SHP77 (cell line): ENCODE measurements around the gene VAMP2.

ENCODE experiments used
- DNase-seq, 2 experiments: peaks; one replicate each; lab custom pipeline; 2025; lab: John Stamatoyannopoulos, UW

The VAMP2 gene

DNA sequence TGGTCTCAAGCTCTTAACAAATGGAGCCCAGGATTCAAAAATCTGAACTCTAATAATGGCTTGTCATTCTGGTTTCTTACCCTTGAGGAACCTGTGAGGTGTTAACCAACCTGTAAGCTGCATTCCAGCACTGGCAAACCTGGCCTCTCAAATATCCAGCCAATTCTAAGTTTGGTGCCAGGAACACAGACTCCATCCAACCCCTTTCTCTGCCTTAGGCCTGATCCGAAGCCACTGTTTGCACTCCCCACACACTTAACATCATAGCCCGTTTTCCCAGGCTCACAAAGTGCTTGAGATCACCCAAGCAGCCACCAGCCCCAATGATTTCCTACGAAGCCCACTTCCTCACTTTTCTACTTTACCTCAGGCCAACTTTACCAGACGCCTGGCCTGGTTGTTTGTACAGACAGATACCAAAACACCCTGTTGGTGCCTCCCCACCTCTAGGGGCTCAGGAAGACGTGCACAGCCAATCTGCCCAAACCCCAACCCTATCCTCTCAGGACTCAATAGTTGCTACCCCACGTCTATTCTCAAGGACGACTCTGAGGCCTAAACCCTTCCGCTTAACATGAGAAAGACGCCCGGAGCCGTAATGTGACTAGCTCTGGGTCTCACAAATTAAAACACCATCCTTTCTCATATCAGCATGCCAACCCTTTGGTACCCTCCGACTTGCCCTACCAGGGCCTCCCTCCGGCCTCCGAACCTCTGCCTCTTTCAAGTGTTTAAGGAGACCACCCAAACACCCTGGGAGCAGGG, 7.3 kb downstream of the VAMP2 start:
- DNase-seq, result no peak

DNA sequence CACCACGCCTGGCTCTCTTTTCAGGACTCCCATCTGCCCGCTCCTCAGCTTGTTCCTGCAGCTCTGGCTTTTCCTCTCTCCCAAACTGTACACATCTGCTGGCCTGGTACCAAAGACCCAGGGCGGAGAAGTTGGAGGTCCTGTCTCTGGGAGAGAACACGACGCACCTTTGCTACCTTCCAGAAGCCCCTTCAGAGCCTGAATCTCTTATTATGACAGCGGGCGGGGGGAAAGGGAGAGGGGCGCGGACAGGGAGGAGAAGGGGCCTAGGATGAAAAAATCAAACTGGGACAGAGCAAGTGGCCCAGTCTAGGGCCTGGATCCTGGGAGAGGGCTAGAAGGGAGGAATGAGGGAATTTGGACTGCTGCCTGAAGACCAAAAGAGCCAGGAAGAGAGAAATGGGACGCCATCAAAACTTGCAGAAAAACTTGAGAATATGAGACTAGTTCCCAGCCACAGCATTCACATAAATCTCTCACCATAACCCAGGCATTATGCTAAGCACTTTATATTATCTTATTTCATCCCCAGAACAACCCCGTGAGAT, 8.1 kb downstream of the VAMP2 start:
- DNase-seq, result no peak

DNA sequence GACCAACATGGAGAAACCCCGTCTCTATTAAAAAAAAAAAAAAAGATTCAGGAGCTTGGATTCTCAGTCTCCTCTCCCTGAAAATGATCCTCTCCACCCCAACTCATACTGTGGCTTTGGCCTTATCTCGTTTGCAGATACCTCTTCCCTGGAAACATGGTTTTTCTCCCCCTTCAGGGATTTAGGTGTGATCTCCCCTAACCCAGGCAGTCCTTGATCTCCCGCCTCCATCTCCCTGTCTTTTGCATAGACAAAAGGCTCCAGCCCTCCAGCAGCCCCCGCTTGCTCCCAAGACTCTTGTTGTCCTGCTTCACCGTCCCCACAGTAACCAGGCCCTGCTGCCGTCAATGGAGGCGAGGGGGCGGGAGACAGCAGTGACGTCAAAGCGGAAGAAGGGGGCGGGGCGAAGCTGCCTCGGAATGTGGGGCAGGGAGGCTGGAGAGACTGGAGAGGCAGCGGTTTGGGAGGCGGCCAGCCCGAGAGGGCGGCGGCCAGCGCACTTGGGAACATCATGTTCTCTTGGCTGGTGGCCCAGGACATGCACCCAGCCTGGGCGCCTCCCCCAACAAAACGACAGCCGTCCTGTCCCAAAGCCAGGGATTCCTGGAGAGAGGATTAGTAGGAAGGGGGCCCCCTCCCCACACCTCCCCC, 8.7 kb downstream of the VAMP2 start:
- DNase-seq, result peak; percentile 93 to 94

DNA sequence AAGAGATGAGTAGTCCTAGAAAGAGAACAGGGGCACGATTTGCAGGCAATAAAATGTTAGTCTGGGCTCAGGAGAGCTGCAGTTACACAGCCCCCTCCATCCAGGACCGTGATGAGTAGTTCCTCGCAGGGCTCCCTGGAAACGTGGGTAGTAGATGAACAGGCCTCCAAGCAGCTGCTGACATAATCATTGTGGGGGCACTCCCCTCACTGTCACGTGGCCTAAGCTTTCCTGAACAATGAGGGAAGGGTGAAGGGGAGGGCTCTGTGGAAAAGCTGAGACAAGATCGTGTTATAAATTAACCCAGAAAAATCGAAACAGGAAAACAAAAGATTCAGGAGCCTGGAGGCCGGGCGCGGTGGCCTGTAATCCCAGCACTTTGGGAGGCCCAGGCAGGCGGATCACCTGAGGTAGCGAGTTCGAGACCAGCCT, 9.2 kb downstream of the VAMP2 start:
- peak in 1 of 2 experiments; percentile 38 for DNase-seq

DNA sequence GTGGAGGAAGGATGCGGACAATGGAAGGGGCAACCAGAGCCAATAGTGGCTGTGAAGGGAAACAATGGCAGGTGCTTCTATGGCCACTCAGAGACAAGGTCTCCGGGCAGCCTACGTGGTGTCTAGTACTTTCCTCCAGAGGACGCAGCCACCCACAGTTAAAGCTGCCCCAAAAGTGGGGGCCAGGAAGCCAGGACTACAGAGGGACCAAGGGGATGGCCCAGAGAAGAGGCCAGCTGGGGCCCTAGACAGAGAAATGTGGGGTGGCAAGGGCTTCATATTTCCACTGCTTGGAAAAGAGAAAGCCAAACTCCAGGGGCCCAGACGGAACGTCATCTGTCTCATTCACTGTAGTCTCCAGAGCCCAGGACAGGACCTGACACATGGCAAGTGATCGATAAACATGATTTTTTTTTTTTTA, 9.7 kb downstream of the VAMP2 start:
- DNase-seq, result no peak

DNA sequence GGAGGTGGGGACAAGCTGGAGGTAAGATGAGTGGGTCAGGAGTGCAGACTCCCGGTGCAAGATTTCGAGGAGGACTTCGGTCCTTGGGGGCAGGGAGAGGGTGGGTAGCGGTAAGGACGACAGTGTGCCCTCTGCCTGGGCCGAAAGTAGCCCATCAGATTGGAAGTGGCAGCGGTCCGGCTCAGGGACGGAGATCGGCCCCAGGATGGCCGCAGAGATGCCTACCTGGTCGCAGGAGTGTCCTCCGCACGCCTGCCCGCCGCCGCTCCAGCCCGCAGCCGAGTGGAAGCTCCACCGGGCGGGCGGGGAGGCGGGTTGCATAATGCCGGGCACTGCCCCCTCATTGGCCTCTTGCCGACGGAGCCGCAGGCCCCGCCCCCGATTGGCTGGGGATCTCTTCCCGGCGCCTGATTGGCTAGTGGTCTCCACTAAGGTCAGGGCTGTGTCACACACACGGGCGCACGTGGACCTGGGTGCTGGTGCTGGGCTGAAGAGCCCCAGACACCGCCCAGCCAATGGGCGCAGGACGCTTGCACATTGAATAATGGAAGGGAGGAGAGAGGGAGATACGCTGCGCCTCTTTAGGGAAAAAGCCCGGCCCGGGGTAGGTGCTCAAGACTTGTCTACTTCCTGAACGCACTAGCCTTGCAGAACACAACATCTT, 10.5 kb downstream of the VAMP2 start, which contains the start of gene PER1:
Gene PER1 (minus strand): TSS at position 293 of the 664 bp plus-strand sequence. CDS start 1,698 bp downstream, outside the sequence.
- DNase-seq, result peak; percentile 99

DNA sequence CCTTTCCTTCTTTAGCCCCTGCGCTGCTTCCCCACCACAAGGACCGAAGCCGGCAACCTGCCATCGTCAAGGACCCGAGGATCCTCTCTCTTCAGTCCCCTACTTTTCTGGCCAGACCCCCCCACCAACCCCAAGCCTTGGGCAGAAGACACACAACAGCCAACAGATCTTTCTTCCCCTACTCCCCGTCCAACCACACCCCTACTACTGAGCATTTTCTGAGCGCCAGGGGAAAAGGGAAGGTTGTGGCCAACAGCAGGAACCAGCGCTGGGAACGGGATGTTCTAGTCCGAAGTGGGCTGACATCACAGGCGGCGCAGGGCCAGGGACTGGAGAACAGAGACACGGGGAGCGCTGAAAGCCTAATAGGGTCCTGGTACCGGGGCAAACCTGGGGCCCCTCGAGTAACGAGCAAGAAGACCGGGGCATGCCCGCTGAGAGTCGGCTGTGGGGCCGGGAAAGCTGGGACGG, 11.1 kb downstream of the VAMP2 start:
- DNase-seq, result peak in 1 of 2 experiments; percentile 34

DNA sequence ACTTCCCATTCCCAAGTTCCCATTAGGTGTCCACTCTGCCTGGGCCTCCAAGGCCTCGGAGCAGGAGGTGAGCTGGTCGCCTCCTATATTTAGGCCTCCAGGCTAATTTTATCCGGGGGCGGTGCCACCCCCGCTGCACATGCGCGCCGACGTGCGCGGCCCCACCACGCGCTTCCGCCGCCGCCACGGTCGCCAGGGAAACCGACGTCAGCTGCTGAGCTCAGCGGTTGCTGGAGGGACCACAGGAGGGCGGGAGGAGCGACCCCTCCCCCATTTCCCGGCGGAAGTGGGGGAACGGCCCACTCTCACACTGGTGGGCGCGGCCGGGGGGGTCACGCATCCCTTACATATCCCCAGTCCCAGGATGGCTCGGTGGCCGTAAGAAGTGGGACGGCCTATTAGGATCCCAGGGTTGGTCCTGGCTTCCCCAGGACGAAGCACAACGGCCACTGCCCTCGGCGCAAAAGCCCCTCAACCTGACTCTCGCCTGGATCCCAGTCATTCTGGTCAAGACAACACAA, 11.6 kb downstream of the VAMP2 start:
- DNase-seq, result peak; percentile 85 to 90

DNA sequence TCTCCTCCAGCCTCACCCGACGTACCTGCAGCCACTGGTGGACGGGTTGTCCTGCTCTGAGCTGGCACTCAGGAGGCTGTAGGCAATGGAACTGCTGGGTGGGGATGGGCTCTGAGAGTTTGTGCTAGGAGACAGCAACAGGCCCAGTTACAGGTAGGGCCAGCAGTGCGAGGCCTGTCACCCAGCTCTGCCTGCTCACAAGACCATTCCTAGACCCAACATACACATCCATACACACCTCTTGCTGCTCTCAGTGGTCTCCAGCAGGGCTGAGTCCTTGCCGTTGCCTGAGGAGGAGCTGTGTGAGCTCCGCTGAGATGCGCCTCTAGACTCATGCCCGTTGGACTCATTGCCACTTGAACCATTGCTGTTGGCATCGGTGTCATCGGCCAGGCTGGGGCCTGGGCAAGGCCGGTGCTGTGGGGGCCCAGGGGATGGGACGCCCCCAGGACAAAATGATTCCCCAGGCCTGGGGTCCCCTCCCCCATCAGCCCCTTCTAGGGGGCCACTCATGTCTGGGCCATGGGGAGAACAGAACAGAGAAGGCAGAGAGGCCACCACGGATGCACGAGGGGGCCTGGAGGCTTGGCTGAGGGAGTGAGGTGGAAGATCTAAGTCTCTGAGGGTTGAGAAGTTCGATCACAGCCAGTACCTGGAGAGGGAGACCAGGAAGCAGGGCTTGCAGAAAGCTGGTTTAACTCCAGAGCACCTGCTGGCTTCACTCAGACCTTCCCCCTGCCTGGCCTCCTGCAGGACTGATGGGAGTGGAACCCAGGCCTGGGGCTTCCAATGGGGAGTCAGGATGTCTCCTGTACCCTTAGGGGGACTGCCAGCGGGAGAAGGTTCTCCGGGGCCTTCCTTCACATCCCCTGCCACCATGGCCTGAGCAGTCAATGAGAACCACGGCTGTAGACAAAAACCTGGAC, 12.3 kb downstream of the VAMP2 start:
- no peak for DNase-seq

DNA sequence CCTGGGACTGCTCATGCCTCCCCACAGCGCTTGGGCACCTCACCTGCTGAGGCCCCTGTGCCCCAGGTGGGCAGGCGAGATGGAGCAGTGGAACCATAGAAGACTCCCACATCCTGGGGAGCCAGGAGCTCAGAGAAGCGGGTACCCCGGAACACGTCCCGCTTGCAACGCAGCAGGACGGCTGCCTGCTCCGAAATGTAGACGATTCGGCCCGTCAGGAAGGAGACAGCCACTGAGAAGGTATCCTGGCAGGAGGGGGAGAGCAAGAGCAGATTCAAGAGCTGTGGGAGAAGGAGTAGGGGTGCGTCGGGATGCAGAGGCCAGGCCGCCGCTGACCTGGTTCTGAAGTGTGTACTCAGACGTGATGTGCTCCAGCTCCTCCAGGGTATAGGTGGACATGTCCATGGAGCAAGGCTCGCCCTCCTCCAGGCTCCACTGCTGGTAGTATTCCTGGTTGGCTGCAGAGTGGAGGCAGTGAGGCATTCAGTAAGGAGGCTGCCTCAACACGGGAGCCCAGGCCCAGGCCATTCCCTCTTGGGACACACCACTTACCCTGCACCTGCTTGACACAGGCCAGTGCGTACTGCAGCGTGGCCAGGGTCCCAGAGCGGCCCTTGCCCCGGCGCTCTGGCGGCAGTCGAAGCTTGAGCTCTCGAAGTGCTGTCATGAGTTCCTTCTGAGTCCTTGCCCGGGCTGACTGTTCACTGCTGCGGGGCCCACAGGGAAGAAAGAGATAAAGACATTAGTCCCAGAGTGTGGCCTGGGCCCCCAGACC, 13.1 kb downstream of the VAMP2 start:
- no peak for DNase-seq

DNA sequence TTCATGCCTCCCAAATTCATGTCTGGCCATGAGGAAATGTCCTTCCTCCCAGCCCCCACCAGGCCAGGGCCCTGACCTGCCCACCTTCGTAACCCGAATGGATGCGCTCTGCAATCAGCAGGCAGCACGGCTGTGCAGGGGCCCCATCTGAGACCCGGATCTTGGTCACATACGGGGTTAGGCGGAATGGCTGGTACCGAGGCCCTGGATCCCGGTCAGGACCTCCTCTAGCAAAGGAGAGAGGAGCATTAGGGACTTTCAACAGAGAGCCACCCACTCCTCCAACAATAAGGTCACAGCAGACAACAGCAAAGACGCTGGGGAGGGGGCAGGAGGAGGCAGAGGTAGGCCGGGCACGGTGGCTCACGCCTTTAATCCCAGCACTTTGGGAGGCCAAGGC, 14.2 kb downstream of the VAMP2 start:
- DNase-seq, result no peak

DNA sequence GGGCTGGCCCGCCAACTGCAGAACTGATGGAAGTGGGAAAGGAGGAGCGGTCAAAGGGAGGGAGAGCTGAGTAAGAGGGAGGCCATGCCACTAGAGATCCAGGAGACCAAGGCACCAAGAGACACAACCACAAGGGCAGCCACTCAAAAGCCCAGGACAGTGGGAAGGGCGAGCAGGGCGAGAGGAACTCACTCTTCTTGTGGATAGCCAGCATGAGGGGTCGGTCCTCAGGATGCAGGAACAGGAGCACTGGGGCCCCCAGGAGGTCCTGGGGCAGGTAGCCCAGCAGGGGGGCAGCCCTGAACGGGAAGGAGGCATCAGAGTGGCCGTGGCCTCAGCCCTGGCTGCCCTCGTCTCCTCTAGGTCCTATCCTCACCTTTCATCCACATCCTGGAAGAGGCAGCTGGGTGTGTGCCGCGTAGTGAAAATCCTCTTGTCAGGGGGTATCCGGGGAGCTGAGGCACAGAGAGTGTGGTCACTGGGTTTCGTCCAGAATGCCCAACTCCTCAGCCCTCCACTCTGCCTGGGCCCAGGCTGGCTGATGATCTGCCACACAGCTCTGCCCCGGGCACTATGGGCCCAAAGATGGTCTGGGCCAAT, 14.8 kb downstream of the VAMP2 start:
- DNase-seq, result no peak

DNA sequence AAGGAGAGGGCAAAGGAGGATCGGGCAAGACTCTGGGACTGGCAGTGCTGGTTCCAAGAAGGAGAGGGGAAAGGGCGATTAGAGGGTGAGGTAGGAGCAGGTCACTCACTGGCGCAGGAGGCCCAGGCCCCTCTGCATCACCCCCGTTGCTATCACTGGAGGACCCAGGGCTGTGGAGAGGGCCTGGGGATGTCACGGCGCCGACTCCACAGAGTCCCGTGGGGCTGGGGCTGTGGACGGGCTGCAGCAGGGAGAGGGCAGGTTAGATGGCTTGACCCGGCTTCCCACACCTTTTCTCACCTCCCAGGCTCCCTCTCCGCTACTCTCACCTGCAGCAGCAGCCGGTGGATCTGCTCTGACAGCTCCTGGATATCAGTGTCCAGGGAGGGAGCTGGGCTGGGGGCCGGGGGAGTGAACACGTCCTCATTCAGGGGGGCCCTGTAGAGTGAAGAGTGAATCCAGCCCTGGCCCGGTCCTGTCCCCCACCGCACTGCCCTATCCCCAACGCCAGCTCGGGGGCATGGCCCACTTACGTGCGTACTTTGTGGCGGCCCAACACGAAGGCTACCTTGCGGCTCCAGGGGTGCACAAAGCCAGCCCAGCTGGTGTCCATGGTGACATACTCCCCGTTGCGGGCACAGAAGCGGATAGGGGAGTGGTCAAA, 15.5 kb downstream of the VAMP2 start:
- no peak for DNase-seq

DNA sequence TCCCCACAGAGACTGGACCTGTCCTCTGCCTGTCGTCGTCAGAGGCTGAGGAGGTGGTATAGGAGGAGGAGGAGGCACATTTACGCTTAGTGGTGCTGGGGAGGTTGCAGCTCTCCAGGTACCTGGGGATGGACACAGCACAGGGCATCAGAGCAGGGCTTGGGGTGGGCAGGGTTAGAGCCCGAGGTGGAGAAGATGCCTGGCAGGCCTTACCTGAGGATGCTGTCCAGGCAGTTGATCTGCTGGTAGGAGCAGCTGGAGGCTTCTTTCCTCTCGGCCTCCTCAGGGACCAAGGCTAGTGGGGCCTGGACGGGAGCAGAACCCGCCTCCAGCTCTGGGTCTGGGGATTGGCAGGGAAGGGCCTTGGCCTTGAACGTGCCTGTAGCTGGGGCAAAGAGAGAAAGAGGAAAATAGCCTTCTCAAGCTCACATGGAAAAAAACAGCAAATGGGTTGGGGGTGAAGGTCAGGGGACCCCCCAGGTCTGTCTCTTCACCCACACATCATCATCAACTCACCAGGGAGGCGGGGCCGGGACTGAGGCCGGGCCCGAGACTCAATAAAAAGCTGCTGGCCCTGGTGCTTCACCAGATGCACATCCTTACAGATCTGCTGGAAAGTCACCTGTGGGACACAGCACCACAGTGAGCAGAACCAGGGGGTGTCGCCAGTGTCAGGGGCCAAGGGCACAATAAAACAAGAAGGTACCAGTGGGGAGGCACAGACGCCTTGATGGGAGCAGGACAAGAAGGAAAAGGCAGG, 16.2 kb downstream of the VAMP2 start:
- no peak for DNase-seq

DNA sequence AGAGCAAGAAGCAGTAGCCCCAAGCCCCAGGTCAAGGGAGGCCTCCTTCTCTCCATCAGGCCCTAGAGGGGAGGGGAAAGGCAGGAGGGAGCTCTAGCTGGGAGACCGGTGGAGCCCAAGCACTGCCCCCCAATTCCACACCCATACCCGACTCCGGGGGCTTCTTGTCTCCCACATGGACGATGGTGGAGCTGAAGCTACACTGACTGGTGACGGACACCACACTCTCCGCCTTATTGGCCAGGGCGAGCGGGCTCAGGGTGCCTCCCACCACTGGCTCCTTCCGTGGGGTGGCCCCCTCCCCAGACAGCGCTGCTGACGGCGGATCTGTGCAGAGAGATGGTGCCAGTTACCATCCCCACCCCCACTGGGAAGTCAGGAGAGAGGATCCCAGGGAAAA, 16.9 kb downstream of the VAMP2 start:
- DNase-seq, result no peak

DNA sequence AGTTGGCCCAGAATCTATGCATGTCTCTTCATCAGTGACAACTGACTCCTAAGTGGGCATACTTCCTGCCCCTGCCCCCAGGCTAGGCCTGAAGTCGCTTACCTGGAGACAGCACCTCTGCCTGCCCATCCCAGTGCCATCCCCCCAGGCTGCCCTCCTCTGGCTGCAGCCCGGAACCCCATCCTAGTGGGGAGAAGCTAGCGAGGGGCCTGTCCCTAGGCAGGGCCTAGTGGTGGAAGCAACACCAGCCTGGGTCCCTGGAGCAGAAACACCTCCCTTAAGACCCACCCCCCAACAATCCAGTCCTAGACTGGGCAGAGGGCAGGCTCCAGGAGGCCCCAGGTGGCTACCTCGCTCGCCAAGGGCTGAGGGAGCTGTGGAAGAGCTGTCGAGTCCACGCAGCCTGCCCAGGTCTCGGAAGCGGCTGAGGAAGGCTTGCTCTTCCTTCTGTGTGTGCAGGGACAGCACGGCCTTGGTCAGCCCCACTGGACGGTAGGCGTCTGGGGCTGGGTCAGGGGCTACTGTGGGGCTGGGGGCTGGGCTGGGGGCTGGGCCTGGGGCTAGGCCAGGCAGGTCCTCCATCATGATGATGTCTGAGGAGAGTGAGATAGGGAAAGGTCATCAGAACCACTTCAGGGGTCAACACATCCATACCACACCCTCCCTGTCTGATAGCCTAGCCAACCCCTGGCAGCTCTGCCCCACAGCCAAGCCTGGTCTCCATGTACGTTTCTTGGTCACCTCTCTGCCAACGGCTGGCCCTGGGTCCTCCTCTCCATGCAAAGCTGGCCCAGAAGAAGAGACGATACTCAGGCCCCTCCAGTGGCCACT, 18.1 kb downstream of the VAMP2 start:
- DNase-seq, result no peak

DNA sequence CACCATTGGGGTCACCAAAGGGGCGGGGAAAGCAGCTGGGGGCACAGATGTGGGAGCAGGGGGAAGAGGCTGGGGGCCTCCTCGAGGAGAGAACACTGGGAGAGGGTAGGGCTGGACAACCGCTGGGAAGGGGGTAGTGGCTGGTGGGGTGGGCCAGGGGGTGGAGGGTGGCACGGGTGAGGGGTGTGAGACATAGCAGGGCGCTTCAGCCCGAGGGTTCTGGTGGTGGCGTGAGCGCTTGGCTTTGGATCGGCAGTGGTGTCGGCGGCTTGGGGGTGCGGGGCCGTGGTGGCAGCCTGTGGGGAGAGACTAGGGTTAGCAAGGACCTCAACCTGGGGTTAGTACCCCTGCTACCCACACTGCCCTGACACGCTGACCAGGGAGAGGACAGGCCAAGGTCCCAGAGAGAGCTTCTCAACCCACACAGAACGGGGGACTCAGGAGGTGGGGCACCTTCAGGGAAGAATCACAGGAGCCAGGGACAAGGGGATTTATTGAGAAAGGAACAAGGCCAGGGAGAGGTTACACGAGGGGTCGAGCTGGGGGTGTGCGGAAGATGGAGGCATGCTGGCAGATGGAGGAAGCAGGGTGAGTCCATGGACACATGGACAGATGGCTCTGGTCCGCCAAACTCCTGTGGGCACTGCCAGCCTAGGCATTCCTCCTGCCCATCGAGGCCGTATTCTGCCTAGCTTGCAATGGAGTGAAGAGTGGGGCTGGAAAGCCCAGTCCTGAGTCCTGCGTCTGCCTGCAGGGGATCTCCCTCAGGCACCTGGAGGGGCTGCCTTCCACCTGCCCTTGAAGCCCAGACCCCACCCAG, 19.0 kb downstream of the VAMP2 start:
- DNase-seq, result no peak
